Activated naive CD8-positive, alpha-beta T cell treated with anti-CD3 and anti-CD28 coated beads, Interleukin-2, amount 50 U/mL, for 24 hours (primary cell): ENCODE data around the gene ABCA4.

ENCODE experiments used
- ATAC-seq: fragments of 150-1000 bp; cut with Tn5 transposase; one replicate; pipeline ENCODE4 v1.10.0; 2021
- DNase-seq: peaks from one replicate; pipeline ENCODE4 v3.0.0; 2021
- H3K27ac Mint-ChIP-seq: one replicate; pipeline ENCODE4 v1.8.0; 2021; ENCODE audit warnings: mild to moderate bottlenecking, mixed read lengths
- H3K27me3 Mint-ChIP-seq: one replicate; pipeline ENCODE4 v1.8.0; 2021; ENCODE audit warnings: mixed read lengths
- H3K36me3 Mint-ChIP-seq: one replicate; pipeline ENCODE4 v1.8.0; 2021; ENCODE audit warnings: low read depth, mixed read lengths
- H3K4me1 Mint-ChIP-seq: one replicate; pipeline ENCODE4 v1.8.0; 2021; ENCODE audit warnings: mixed read lengths
- H3K4me3 Mint-ChIP-seq: one replicate; pipeline ENCODE4 v1.8.0; 2021; ENCODE audit warnings: mild to moderate bottlenecking, moderate library complexity, mixed read lengths
- H3K9me3 Mint-ChIP-seq: one replicate; pipeline ENCODE4 v1.8.0; 2021; ENCODE audit warnings: mixed read lengths

Gene ABCA4

GRCh38 chr1:94029130-94029993, 91.6 kb downstream of the ABCA4 start:
- Mint-ChIP-seq H3K4me3 (no peak overlapping the region), H3K4me1 (no peaks in the 10 kb centered on the region), H3K36me3 (no peaks in the 10 kb centered on the region), H3K27me3 (peaks cover 8% of the 10 kb centered on the region), H3K9me3 (no peaks in the 10 kb centered on the region), H3K27ac (no peak overlapping the region)
- ATAC-seq: no peak
- DNase-seq: no peak

GRCh38 chr1:94027721-94028515, 93.0 kb downstream of the ABCA4 start:
- Mint-ChIP-seq H3K4me1 (no peaks in the 10 kb centered on the region), H3K36me3 (no peaks in the 10 kb centered on the region), H3K4me3 (no peak overlapping the region), H3K27me3 (peaks cover 9% of the 10 kb centered on the region), H3K9me3 (no peaks in the 10 kb centered on the region), H3K27ac (no peak overlapping the region)
- no peak for ATAC-seq
- DNase-seq: no peak

- Mint-ChIP-seq H3K9me3 (no peaks in the 10 kb centered on the region), H3K27ac (no peak overlapping the region), H3K36me3 (no peaks in the 10 kb centered on the region), H3K27me3 (peaks cover 9% of the 10 kb centered on the region), H3K4me3 (no peak overlapping the region), H3K4me1 (peaks cover 4% of the 10 kb centered on the region)
- DNase-seq (no peak), ATAC-seq (no peak)
These were observed 94.1 kb downstream of the ABCA4 start for GRCh38 chr1:94026619-94027380.

- no peak for DNase-seq
- H3K9me3 Mint-ChIP-seq: no peaks in the 10 kb centered on the region
- no peak for ATAC-seq
- H3K36me3 Mint-ChIP-seq: no peaks in the 10 kb centered on the region
- H3K27ac Mint-ChIP-seq: no peak overlapping the region
- H3K4me3 Mint-ChIP-seq: no peak overlapping the region
- H3K4me1 Mint-ChIP-seq: peaks cover 4% of the 10 kb centered on the region
- peaks cover 9% of the 10 kb centered on the region for H3K27me3 Mint-ChIP-seq
These were observed 95.3 kb downstream of the ABCA4 start for GRCh38 chr1:94025383-94026340.

GRCh38 chr1:94024104-94024792, 96.7 kb downstream of the ABCA4 start:
- no peaks in the 10 kb centered on the region for H3K9me3 Mint-ChIP-seq
- no peaks in the 10 kb centered on the region for H3K36me3 Mint-ChIP-seq
- DNase-seq (no peak), ATAC-seq (no peak)
- no peak overlapping the region for H3K4me3 Mint-ChIP-seq
- H3K27me3 Mint-ChIP-seq: peaks cover 6% of the 10 kb centered on the region
- no peak overlapping the region for H3K27ac Mint-ChIP-seq
- H3K4me1 Mint-ChIP-seq: peaks cover 4% of the 10 kb centered on the region

- no peak for DNase-seq
- H3K4me1 Mint-ChIP-seq: peaks cover 11% of the 10 kb centered on the region
These were observed 98.3 kb downstream of the ABCA4 start for GRCh38 chr1:94022471-94023189.

GRCh38 chr1:94020764-94021579, 100.0 kb downstream of the ABCA4 start:
- peaks cover 8% of the 10 kb centered on the region for H3K27me3 Mint-ChIP-seq
- ATAC-seq (no peak), DNase-seq (no peak)
- no peaks in the 10 kb centered on the region for H3K36me3 Mint-ChIP-seq
- no peaks in the 10 kb centered on the region for H3K9me3 Mint-ChIP-seq
- H3K4me1 Mint-ChIP-seq: peaks cover 23% of the 10 kb centered on the region
- no peak overlapping the region for H3K27ac Mint-ChIP-seq
- no peak overlapping the region for H3K4me3 Mint-ChIP-seq

More at GRCh38 chr1:94022471-94023189, 98.3 kb downstream of the ABCA4 start:
- H3K27me3 Mint-ChIP-seq: peaks cover 6% of the 10 kb centered on the region
- H3K36me3 Mint-ChIP-seq: no peaks in the 10 kb centered on the region
- no peak overlapping the region for H3K27ac Mint-ChIP-seq
- no peak for ATAC-seq
- H3K9me3 Mint-ChIP-seq: no peaks in the 10 kb centered on the region
- H3K4me3 Mint-ChIP-seq: no peak overlapping the region

- Mint-ChIP-seq H3K36me3 (no peaks in the 10 kb centered on the region), H3K4me3 (no peak overlapping the region), H3K27me3 (peaks cover 2% of the 10 kb centered on the region), H3K27ac (no peak overlapping the region), H3K4me1 (peaks cover 23% of the 10 kb centered on the region), H3K9me3 (no peaks in the 10 kb centered on the region)
- DNase-seq (no peak), ATAC-seq (no peak)
These were observed 101.6 kb downstream of the ABCA4 start for GRCh38 chr1:94019327-94019726.

- DNase-seq (no peak), ATAC-seq (peak; percentile 73)
- Mint-ChIP-seq H3K4me1 (peaks cover 21% of the 10 kb centered on the region), H3K27me3 (peaks cover 5% of the 10 kb centered on the region), H3K27ac (peak overlapping the region; percentile 24), H3K9me3 (no peaks in the 10 kb centered on the region), H3K4me3 (no peak overlapping the region), H3K36me3 (no peaks in the 10 kb centered on the region)
These were observed 103.7 kb downstream of the ABCA4 start for GRCh38 chr1:94017155-94017829.

- ATAC-seq (no peak), DNase-seq (no peak)
- peaks cover 19% of the 10 kb centered on the region for H3K4me1 Mint-ChIP-seq
- H3K36me3 Mint-ChIP-seq: no peaks in the 10 kb centered on the region
- peaks cover 5% of the 10 kb centered on the region for H3K27me3 Mint-ChIP-seq
- no peaks in the 10 kb centered on the region for H3K9me3 Mint-ChIP-seq
- H3K27ac Mint-ChIP-seq: no peak overlapping the region
- no peak overlapping the region for H3K4me3 Mint-ChIP-seq
These were observed 105.5 kb downstream of the ABCA4 start for GRCh38 chr1:94015489-94015817.

GRCh38 chr1:94014635-94015488, 106.1 kb downstream of the ABCA4 start:
- Mint-ChIP-seq H3K4me1 (peaks cover 19% of the 10 kb centered on the region), H3K9me3 (no peaks in the 10 kb centered on the region), H3K27me3 (peaks cover 5% of the 10 kb centered on the region), H3K27ac (no peak overlapping the region), H3K4me3 (no peak overlapping the region), H3K36me3 (no peaks in the 10 kb centered on the region)
- no peak for ATAC-seq
- DNase-seq: no peak
